Trophoblast cell (in vitro differentiated cells and primary cell): ENCODE results near the gene ZNF579.

Experiments used
- DNase-seq, 2 donors: peaks; one replicate each; pipeline ENCODE4 v3.0.0-alpha.2; 2016
- H2AFZ ChIP-seq: 2 replicates; pipeline ENCODE4 v1.6.1; 2013; ENCODE audit warnings: low read length, moderate library complexity, mild to moderate bottlenecking; ENCODE audit not compliant: insufficient read depth, poor library complexity
- H2AK5ac ChIP-seq: 2 replicates; pipeline ENCODE4 v1.6.1; 2013; ENCODE audit warnings: mild to moderate bottlenecking, low read length
- H2BK120ac ChIP-seq: 2 replicates; pipeline ENCODE4 v1.6.1; 2013; ENCODE audit warnings: low read length, mild to moderate bottlenecking, moderate library complexity; ENCODE audit not compliant: insufficient read depth, poor library complexity
- H2BK12ac ChIP-seq: 2 replicates; pipeline ENCODE4 v1.6.1; 2013; ENCODE audit warnings: mild to moderate bottlenecking, low read length, moderate library complexity
- H2BK5ac ChIP-seq: 2 replicates; pipeline ENCODE4 v1.6.1; 2013; ENCODE audit warnings: low read length, low read depth, moderate library complexity, mild to moderate bottlenecking; ENCODE audit not compliant: poor library complexity
- H3K14ac ChIP-seq: 2 replicates; pipeline ENCODE4 v1.6.1; 2013; ENCODE audit warnings: mild to moderate bottlenecking, low read length
- H3K18ac ChIP-seq: 2 replicates; pipeline ENCODE4 v1.6.1; 2013; ENCODE audit warnings: mild to moderate bottlenecking, low read length
- H3K23ac ChIP-seq: 2 replicates; pipeline ENCODE4 v1.6.1; 2013; ENCODE audit warnings: low read length
- H3K27ac ChIP-seq: 2 replicates; pipeline ENCODE4 v1.5.1; 2013; ENCODE audit warnings: low read depth, mild to moderate bottlenecking, inconsistent platforms, low read length, moderate library complexity
- H3K27me3 ChIP-seq: 2 replicates; pipeline ENCODE4 v1.6.1; 2013; ENCODE audit warnings: inconsistent platforms, mild to moderate bottlenecking, low read length, moderate library complexity; ENCODE audit not compliant: insufficient read depth
- H3K36me3 ChIP-seq, 2 experiments: 1 replicate in 1 of 2; 2 replicates in 1 of 2; pipeline ENCODE4 v1.6.1; 2013; ENCODE audit warnings: low read length in 2 of 2, mild to moderate bottlenecking in 2 of 2, moderate library complexity in 1 of 2; ENCODE audit not compliant: insufficient read depth in 2 of 2, control insufficient read depth in 1 of 2
- H3K4ac ChIP-seq: 2 replicates; pipeline ENCODE4 v1.6.1; 2013; ENCODE audit warnings: low read depth, mild to moderate bottlenecking, low read length, moderate library complexity
- H3K4me1 ChIP-seq, 2 experiments: 1 replicate in 1 of 2; 2 replicates in 1 of 2; pipeline ENCODE4 v1.6.1; 2013; ENCODE audit warnings: low read length in 2 of 2, mild to moderate bottlenecking in 2 of 2, moderate library complexity in 1 of 2; ENCODE audit not compliant: insufficient read depth in 2 of 2, control insufficient read depth in 1 of 2
- H3K4me2 ChIP-seq: 2 replicates; pipeline ENCODE4 v1.6.1; 2013; ENCODE audit warnings: inconsistent platforms, mild to moderate bottlenecking, low read length, moderate library complexity
- H3K4me3 ChIP-seq: 2 replicates; pipeline ENCODE4 v1.5.1; 2013; ENCODE audit warnings: mild to moderate bottlenecking, low read depth, low read length, inconsistent platforms
- H3K79me1 ChIP-seq: one replicate; pipeline ENCODE4 v1.6.1; 2013; ENCODE audit warnings: low read length
- H3K79me2 ChIP-seq: 2 replicates; pipeline ENCODE4 v1.6.1; 2013; ENCODE audit warnings: low read length, mild to moderate bottlenecking; ENCODE audit not compliant: control insufficient read depth, insufficient read depth, poor library complexity
- H3K9ac ChIP-seq: 2 replicates; pipeline ENCODE4 v1.6.1; 2013; ENCODE audit warnings: mild to moderate bottlenecking, low read length
- H3K9me3 ChIP-seq: 2 replicates; pipeline ENCODE4 v1.6.1; 2013; ENCODE audit warnings: low read depth, mild to moderate bottlenecking, control low read depth, inconsistent platforms, low read length; ENCODE audit not compliant: insufficient read depth
- H4K12ac ChIP-seq: 2 replicates; pipeline ENCODE4 v1.6.1; 2013; ENCODE audit warnings: low read depth, mild to moderate bottlenecking, low read length, moderate library complexity
- H4K8ac ChIP-seq: 2 replicates; pipeline ENCODE4 v1.6.1; 2013; ENCODE audit warnings: low read depth, mild to moderate bottlenecking, low read length, moderate library complexity
- H4K91ac ChIP-seq: one replicate; pipeline ENCODE4 v1.6.1; 2013; ENCODE audit warnings: low read depth, mild to moderate bottlenecking, low read length, moderate library complexity
- WGBS: extraction: QIAGEN DNeasy Blood & Tissue Kit; methylation state at CpG from one replicate; pipeline ENCODE4 v1.1.7; 2013; ENCODE audit warnings: missing lambda C conversion rate; ENCODE audit not compliant: insufficient read length, insufficient coverage; ENCODE audit errors: extremely low coverage; 5-methylcytosine and 5-hydroxymethylcytosine counted together

ZNF579 gene

GRCh38 chr19:55567708-55568328, 12.8 kb downstream of the ZNF579 start:
- Histone ChIP-seq H4K8ac (no peak overlapping the region), H3K18ac (no peak overlapping the region), H3K79me1 (no peaks in the 10 kb centered on the region), H3K4ac (no peak overlapping the region), H2AK5ac (no peak overlapping the region), H3K27me3 (no peaks in the 10 kb centered on the region), H3K9me3 (no peaks in the 10 kb centered on the region), H2AFZ (no peak overlapping the region), H3K36me3 (no peaks in the 10 kb centered on the region), H2BK120ac (no peak overlapping the region), H3K14ac (no peak overlapping the region), H2BK5ac (no peak overlapping the region), H3K79me2 (no peaks in the 10 kb centered on the region), H3K9ac (no peak overlapping the region), H3K4me2 (no peak overlapping the region), H4K12ac (no peak overlapping the region), H3K23ac (no peak overlapping the region), H3K4me1 (no peaks in the 10 kb centered on the region), H3K27ac (no peak overlapping the region), H2BK12ac (no peak overlapping the region), H4K91ac (no peak overlapping the region), H3K4me3 (no peak overlapping the region)
- DNase-seq = no peak

- WGBS = no CpG with 5 or more reads among the region's 9 CpGs
- Histone ChIP-seq H3K4me1 (no peaks in the 10 kb centered on the region), H3K27ac (no peak overlapping the region), H2AFZ (no peak overlapping the region), H3K9me3 (no peaks in the 10 kb centered on the region), H3K18ac (no peak overlapping the region), H3K23ac (no peak overlapping the region), H3K4ac (no peak overlapping the region), H3K9ac (no peak overlapping the region), H3K27me3 (no peaks in the 10 kb centered on the region), H2AK5ac (no peak overlapping the region), H3K14ac (no peak overlapping the region), H4K8ac (no peak overlapping the region), H4K12ac (no peak overlapping the region), H3K79me1 (no peaks in the 10 kb centered on the region), H2BK5ac (no peak overlapping the region), H3K4me2 (no peak overlapping the region), H4K91ac (no peak overlapping the region), H3K36me3 (no peaks in the 10 kb centered on the region), H3K79me2 (no peaks in the 10 kb centered on the region), H2BK120ac (no peak overlapping the region), H2BK12ac (no peak overlapping the region), H3K4me3 (no peak overlapping the region)
- DNase-seq = no peak
Observed at GRCh38 chr19:55566823-55567222, 13.8 kb downstream of the ZNF579 start.

GRCh38 chr19:55563261-55563690, 17.4 kb downstream of the ZNF579 start:
- Histone ChIP-seq H4K91ac (no peak overlapping the region), H3K4me2 (no peak overlapping the region), H3K79me2 (no peaks in the 10 kb centered on the region), H3K9ac (no peak overlapping the region), H2AK5ac (no peak overlapping the region), H3K79me1 (no peaks in the 10 kb centered on the region), H3K4me1 (no peaks in the 10 kb centered on the region), H3K14ac (no peak overlapping the region), H2AFZ (no peak overlapping the region), H2BK120ac (no peak overlapping the region), H4K12ac (no peak overlapping the region), H3K23ac (no peak overlapping the region), H3K36me3 (no peaks in the 10 kb centered on the region), H3K27ac (no peak overlapping the region), H3K9me3 (peaks cover 4% of the 10 kb centered on the region), H3K18ac (no peak overlapping the region), H3K4me3 (no peak overlapping the region), H4K8ac (no peak overlapping the region), H2BK5ac (no peak overlapping the region), H2BK12ac (no peak overlapping the region), H3K27me3 (no peaks in the 10 kb centered on the region), H3K4ac (no peak overlapping the region)
- no CpG with 5 or more reads among the region's 12 CpGs for WGBS
- DNase-seq = no peak

- H4K91ac ChIP-seq = no peak overlapping the region
- WGBS = no CpG with 5 or more reads among the region's 9 CpGs
- H3K18ac ChIP-seq = no peak overlapping the region
Observed at GRCh38 chr19:55559684-55560083, 21.0 kb downstream of the ZNF579 start.

More at GRCh38 chr19:55559684-55560083, 21.0 kb downstream of the ZNF579 start:
- H3K36me3 ChIP-seq = no peaks in the 10 kb centered on the region
- H3K27ac ChIP-seq = no peak overlapping the region
- no peak overlapping the region for H4K8ac ChIP-seq
- no peaks in the 10 kb centered on the region for H3K79me2 ChIP-seq
- no peak overlapping the region for H3K9ac ChIP-seq
- no peak overlapping the region for H4K12ac ChIP-seq
- no peak overlapping the region for H3K4me2 ChIP-seq
- H3K23ac ChIP-seq = no peak overlapping the region
- H2AK5ac ChIP-seq = no peak overlapping the region
- H2BK5ac ChIP-seq = no peak overlapping the region
- H3K4me3 ChIP-seq = no peak overlapping the region
- H2BK12ac ChIP-seq = no peak overlapping the region
- H3K9me3 ChIP-seq = peaks cover 4% of the 10 kb centered on the region
- no peaks in the 10 kb centered on the region for H3K27me3 ChIP-seq
- no peaks in the 10 kb centered on the region for H3K4me1 ChIP-seq
- H2BK120ac ChIP-seq = no peak overlapping the region
- no peaks in the 10 kb centered on the region for H3K79me1 ChIP-seq
- no peak for DNase-seq
- no peak overlapping the region for H2AFZ ChIP-seq
- H3K14ac ChIP-seq = no peak overlapping the region
- H3K4ac ChIP-seq = no peak overlapping the region
